IPS-11a (cell line): ENCODE measurements around the gene DLGAP1.

Experiments
- H3K4me3 ChIP-seq: one replicate; pipeline ENCODE4 v1.5.1; 2013; ENCODE audit warnings: low read depth, low read length, control low read depth

The DLGAP1 gene

DNA sequence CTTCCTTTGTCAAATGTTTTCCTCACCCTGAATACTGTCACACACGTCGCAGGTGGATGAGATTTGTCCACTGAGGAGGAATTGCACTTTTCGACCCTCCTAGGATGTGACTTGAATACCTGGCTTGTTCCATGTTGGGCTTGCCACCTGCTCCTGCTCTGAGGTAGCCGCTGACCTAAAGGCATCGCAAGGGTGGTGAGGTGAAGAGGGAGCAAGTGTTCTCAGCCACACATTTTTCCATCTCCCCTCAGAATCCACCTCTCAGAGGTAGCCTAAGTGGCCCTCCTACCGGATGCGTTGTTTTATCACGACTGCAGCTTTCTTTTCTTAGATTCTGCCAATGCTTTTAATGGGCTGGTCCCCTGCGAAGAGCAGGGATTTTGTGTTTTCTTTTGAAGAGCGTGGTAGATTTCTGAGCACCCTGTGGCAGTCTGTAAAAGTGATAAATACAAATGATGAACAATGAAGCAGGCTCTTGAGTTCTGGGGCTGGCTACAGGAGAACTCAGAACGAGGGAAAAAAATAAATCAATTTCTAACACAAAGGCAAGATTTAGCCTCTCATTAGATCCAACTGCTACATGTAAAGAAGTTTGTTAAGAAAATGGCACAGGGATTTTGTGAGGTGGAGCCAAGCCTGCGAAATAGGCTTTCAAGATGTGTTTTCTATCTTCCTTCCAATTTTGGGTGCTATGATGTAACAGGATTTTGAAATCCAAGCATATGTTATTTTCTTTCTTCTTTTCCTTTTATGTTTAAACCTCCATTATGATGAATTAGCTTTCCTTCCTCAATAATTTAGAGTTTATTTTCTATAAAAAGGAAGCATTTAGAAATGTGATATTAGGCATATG is 618.4 kb downstream of the DLGAP1 start:
- no peak overlapping the region for H3K4me3 ChIP-seq

DNA sequence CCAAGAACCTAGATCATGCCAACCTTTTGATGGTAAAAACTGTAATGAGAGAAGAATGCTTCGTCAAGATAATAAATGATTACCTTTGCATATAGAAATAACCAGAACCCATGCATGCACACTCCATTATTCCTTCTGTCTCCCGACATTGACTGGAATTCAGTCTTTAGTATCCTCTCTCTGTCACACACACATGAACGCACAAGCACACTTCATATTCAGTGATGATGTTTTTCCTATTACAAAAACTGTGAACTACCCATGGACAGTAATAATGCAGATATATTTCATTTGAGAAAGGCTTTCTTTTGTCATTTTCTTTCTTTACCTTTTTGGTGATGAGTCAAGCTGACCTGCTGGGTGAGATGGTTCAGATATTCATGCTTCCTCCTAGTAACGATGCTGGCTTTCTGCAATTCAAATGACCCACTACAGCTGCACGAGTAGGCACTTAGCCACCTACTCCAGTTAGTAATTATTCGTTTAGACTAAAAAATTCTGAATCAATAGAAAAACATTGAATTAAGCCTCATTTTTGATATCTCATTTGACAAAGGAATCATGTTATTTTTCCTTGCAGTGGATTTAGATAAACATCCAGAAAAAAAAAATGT is 623.0 kb downstream of the DLGAP1 start:
- H3K4me3 ChIP-seq, result no peak overlapping the region

DNA sequence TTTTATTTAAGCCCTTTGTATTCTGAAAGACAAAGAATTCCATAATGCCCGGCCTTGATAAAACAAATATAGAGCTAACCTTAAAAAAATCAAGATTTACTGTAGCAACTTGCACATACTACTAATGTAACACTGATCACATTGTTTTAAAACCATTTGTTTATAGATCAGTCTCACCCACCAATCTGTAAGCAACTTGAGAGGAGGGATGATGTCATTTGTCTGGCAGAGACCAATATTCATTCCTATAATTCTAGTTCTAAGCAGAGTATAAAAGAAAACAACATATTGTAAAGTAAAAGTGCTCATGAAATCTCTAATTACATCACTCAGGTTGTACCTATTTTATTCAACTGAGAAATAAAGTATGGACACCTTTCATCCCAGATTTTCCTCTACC is 624.5 kb downstream of the DLGAP1 start:
- no peak overlapping the region for H3K4me3 ChIP-seq

DNA sequence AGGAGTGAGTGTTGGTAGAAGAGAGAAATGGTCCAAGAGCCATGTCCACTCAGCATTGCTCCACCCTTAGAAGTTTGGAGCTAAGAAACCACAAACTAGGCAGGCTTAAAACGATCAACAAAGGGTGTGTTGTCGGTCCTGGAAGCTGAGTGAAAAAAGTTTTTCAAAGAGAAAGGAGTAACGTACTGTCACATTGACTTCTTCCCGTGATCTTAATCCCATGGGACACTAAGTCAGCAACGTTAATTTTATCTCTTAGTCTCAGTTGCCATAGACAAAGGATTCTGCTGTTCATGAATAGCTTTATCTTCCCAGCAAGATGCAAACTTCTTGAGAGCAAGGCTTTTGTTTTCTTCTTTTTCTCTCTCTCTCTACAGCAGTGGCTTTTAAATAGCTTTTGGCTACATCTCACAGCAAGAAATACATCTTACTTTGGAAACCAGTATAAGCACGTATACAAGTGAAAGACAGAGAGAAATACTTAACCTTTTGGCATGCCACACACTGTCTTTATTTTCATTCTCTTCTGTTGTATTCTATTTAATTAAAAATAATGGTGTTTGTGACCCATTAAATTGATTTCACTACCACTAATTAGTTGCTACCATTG is 627.8 kb downstream of the DLGAP1 start:
- H3K4me3 ChIP-seq, result no peak overlapping the region

DNA sequence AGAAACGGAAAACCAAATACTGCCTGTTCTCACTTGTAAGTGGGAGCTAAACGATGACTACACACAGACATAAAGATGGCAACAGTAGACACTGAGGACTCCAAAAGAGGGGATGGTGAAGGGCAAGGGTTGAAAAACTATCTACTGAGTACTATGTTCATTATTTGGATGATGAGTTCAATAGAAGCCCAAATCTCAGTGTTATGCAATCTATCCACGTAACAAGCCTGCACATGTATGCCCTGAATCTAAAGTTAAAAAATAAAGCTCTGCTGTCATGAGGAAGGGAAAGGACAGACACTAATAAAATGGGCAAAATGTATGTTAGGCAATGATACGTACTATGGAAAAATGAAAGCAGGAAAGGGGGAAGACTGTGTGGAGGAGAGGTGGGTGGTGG is 629.1 kb downstream of the DLGAP1 start:
- no peak overlapping the region for H3K4me3 ChIP-seq

DNA sequence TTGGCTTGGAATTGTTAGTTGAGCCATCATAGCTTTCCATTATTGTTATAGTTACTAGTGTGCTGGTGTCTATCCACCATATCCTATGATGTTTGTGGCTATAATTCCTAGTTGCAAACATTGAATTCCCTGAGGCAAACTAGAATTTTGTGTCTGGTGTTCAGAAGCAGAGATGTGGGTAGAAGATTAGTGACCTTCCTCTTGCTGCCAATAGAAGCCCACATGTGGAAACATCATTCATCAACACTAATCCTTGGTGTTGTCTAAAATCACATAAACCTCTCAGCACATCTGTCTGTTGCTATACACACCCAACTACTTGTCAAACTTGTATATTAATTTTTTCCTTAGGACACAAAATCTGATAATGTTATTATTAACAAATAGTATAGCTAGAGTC is 631.0 kb downstream of the DLGAP1 start:
- no peak overlapping the region for H3K4me3 ChIP-seq

DNA sequence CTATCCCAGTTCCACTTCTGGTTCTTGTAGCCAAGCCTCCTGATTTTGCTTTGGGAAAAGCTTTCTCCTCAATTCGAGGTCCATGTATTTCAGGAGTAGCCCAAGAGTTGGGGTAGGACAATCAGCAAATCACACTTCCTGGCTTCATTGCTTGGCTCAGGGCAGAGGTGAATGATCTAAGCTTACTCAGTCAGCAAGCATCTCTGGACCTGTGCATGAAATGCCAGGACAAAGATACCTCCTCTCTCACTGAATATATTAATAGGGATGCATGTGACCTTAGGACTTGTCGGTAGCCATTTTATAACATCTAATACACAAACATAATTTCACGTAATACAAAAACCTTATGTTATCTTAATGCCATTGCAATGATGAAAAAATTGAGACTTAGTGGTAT is 632.0 kb downstream of the DLGAP1 start:
- H3K4me3 ChIP-seq, result no peak overlapping the region

DNA sequence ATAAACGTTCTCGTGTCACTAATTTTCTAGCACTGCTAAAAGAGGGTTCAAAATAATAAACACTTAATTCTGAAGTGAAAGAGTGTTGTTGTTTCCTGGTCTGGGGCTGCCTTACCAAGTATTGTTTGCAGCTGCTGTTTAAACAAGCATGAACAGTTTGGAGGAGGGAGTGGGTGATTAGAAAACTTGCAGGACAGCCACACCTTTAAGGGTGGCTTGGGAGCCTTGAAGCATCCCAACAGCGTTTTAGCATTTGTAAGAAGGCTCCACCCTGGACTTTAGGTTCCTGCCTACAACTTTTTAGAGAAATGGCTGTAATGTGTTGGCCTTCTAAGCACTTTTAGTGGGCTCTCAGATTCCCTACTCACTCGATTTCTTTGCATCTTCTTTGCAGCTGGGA is 633.6 kb downstream of the DLGAP1 start:
- no peak overlapping the region for H3K4me3 ChIP-seq

DNA sequence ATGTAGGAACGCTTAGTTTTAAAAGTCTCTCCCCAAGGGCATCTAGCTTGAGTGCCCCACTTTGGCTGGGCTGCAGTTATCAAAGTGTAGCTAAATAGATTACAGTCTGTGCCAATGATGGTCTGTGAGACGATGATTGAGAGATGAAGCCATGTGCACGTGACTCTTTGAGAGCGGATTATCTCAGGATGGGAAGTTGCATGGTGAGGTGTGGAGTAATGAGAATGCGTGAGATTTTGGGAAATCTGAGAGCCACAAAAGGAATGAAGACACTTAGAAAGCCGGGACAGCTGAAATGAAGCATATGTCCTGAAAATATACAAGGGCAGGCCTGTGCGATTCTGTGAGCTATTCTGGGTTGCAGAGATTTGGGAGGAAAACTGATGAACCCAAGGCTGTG is 635.1 kb downstream of the DLGAP1 start:
- no peak overlapping the region for H3K4me3 ChIP-seq

DNA sequence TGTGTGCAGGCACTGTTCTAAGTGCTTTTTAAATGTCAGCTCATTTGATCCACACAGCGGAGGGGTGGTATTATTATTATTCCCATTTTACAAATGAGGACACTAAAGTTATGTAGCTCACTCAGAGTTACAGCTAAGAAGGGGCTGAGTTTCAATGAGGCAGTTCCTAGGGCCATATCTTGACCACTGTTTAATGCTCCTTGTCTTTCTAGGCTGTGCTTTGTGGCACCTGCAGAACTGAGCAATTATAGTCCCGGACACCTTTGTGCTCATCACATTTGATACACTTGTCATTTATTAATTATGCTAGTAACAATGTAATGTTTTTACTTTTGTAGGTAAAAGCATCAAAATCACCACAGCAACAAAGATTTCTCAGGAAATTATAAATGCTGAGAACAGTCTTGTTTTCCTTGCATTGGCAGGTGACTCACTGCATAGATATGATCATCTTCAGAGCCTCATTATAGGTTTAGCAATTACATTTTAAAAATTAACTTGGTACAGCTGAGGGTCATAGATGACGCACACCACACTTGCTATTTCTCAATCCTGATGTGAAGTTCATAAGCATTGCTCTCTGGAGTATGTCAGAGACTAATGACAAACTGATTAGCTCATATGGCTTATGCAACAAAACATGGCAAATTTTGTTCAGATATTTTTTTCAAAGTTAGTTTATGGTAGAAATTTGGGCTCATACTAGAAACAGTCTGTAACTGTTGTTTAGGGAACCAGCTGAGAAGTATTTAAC is 638.3 kb downstream of the DLGAP1 start:
- H3K4me3 ChIP-seq, result no peak overlapping the region

DNA sequence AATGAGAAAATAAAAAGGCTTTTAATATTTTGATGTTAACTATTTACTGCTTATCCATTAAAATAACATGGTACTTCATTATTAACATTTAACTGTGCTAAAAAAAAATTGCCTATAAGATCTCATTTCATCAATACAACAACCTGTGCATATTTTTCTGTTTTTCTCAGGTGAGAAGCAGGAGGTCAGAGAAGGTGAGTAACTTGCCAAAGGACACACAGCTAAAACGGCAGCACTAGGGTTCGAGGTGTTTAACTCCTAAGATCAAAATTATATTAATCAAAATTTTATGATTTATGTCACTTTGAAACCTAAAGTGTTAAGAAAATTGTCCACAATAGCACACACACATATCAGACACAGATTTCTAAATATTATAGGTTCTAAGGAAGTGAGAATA is 639.1 kb downstream of the DLGAP1 start:
- no peak overlapping the region for H3K4me3 ChIP-seq

DNA sequence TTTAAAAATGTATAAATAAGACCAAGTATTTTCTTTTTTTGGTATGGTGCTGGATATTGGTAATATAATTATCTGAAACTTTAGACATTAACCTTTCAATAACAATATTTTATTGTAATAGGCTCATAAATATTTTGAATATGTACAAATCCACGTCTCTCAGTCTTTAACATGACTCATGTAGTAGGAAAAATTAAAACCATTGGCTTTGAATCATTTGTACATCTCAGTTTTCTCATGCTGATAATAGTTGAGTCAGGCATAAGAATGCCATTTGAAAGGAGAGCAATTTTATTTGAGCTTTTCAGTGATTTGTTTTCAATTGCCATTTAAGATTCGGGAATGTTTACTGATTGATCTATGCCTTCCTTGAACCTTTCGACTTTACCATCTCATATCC is 640.3 kb downstream of the DLGAP1 start:
- no peak overlapping the region for H3K4me3 ChIP-seq

DNA sequence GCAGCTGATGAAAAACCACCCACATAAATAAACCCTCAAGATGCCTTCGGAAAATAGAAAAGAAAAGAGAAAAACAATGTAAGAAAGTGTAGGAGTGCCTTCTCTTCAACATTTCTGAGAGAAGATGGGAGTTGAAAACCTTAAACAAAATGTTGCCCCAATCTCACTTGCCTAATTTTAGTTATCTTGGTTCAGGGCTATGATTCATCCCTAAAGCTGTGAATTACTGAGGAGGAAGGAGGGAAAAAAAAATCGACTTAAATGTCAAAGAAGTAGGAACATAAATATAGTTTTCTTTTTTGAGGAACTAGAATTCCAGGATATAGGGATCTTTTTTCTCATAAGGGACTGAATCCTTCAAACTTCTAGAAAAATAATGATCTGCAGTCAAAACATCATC is 644.8 kb downstream of the DLGAP1 start:
- no peak overlapping the region for H3K4me3 ChIP-seq

DNA sequence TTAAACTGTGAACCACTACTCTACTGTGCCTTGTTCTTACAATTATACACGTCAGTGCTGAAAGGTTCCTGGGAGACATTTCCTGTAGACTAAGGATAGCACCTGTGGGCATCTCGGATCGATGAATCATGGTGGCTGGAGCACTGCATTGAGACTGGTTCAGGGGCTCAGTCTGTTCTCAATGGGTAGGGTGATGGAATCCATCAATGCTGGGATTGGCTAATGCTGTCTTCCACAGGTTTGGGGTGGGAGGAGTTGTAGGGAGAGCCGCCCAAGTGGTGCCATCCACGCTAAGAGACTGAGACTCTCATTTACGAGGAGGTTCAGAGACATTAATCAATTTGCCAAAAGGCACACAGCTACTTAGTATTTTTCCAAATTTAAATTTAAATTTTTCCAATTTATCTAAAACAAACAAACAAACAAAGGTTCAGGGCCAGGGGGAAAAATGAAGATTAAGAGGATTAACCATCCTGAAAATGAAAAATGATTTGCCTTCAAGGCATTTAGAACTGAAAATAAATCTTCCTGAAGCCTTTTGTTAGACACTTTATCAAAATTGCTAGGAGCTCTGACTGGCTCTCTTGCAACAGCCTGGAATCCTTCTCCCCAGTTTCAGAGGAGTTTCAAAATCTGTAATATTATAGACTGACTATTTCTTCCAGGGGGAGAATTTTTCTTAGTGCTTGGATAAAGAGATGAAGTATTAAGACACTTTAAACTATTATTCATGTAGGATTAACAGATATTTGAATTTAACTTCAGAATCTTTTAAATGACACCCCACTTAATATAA is 645.9 kb downstream of the DLGAP1 start:
- H3K4me3 ChIP-seq, result no peak overlapping the region

DNA sequence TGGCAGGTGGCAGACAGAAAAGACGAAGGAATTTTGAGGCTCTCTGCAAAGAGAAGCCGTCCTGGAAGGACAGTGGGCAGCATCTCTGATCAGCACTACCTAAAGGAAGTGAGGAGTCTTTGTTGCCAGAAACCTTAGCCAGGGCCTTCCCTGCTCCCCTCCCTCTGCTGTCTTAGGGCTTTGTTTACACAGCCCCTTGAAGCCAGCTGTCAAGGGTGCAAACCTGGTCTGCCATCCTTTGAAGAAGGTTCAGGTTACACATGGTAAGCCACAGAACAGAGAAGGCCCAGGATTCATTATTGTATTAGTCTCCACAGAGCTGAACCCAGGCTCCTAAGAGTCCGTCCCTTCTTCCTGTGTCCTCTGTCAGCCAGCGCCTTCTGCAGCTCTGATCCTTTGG is 648.5 kb downstream of the DLGAP1 start:
- H3K4me3 ChIP-seq, result no peak overlapping the region

DNA sequence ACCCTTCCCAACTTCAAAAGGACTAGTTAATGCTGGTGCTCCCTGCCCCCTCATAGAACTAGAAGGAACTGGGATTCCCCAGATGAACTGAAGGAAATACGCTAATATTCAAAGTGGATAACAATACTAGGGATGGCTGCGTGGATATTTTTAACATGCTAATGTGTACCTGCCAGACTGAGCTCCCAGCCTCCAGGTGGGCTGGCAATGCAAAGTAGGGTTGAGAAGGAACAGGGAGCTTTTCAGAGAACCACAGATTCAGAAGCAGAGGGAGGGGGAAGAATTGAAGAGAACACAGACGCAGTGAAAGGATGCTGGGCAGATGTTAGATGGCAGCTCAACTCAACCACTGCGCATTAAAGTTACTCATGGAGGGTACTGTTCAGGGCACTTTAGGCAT is 650.8 kb downstream of the DLGAP1 start:
- H3K4me3 ChIP-seq, result no peak overlapping the region

DNA sequence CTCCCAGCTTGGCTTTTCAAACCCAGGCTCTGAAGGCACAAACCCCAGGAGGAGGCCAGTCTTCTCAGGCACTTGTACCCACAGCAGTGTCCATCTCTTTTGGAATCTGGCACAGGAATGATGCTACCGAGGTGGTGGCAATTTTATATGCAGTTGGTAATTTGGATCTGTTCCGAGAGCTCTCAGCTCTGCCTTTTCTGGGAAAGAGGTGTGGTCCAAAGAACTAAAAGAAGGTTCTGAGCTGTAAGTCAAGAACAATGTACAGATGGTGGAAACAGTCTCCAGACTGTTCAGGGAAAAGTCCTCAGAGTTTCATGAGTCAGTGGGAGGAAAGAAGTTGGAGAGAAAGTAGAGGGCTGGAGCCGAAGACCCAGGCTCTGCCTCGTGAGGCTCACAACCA is 651.8 kb downstream of the DLGAP1 start:
- H3K4me3 ChIP-seq, result no peak overlapping the region

DNA sequence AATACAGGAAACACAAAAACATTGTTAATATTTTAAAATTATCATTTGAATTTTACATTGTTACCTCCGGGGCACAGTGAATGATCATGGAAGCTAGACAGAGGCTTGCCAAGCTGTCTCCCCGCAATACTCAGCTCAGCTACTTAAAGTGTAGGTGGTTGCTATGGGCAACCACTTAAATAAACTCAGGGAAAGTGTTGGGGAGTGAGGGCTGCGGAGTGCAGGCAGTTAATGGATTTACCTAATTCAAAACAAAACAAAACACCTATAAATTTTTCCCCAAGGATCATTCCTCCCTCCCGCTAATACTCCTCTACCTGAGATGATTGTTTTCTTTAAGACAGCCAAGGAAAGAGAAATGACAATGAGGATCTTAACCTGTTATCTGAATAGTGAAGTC is 655.6 kb downstream of the DLGAP1 start:
- H3K4me3 ChIP-seq, result no peak overlapping the region

DNA sequence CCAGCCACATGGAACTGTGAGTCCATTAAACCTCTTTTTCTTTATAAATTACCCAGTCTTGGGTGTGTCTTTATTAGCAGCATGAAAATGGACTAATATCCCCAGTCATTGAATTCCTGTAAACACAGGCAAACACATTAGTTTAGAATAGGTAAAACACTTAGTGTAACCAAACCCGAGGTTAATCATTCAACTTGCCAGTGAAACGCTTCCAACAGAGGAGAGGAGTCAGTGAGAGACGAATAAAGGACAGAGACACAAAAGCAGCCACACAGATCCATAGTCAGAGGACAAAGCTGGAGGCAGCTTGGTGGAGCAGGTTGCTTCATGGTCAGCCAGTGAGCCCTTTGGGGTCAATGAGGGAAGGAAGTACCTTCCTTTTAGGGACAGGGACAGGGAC is 657.1 kb downstream of the DLGAP1 start:
- no peak overlapping the region for H3K4me3 ChIP-seq

DNA sequence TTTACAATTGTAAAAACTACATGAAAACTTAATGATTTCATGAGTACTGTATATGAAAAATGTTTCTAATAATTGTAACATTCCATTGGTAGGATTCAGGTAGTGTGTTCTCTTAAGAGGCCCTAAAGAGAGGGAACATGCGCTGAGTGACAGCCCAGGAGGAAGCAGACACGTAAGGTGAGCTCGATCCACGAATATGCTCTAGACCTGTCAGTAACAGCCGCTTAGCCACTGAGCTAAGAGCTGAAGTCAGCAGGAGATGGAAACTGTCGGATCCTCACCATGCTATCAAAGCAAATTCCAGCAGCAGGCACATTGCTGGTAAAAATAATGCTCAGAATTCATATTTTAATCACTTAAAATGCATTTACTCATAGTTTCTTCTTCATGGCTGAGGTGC is 658.7 kb downstream of the DLGAP1 start:
- H3K4me3 ChIP-seq, result no peak overlapping the region
